T follicular helper cell (primary cell): ENCODE measurements around the gene TMEM82.

Experiments
- DNase-seq: peaks from one replicate; pipeline ENCODE4 v3.0.0-alpha.2; 2020; ENCODE audit warnings: low read depth

Gene TMEM82

DNA sequence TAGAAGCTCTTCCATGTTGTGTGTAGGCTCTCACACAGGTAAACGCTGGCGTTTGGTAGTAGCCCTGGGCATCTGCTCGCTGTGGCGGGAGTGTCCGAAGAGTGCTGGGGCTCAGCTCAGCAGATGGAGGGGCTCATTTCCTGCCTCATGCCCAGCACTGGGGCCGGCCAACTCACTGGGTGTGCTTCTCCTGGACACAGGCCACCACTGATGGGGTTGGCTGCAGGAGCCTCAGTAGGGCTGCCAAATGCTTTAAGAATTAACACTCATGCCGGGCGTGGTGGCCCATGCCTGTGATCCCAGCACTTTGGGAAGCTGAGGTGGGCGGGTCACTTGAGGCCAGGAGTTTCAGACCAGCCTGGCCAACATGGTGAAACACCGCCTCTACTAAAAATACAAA is 44.3 kb downstream of the TMEM82 start:
- no peak for DNase-seq

- DNase-seq, result no peak
Measured at GRCh38 chr1:15788624-15789301, 46.5 kb downstream of the TMEM82 start.

DNA sequence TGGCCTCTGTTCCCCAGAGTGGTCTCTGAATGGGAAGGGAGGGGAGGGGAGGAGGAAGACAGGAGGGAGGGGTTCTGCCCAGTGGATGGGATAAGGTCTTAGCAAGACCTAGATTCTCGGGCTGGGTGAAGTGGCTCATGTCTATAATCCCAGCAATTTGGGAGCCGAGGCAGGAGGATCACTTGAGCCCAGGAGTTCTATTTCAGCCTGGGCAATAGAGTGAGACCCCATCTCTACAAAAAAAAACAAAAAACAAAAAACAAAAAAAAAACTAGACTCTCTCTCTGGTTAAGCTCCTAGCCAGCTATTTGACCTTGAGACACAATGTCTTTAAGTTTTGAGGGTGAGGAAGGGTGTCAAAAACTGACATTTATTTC is 53.8 kb downstream of the TMEM82 start:
- DNase-seq, result no peak
